Left lobe of liver (tissue), 2 donors: ENCODE results near the gene HSD17B12. TPM values are rescaled to one million over a fixed set of nuclear protein-coding genes. Genes with fewer than 3 reads are reported as not detected.
A peak's percentile ranks its signal among the peaks of the same experiment; 100 is the strongest.

Experiments
- ATAC-seq: fragments of 200-7000 bp; cut with Tn5 transposase; one replicate; pipeline ENCODE4 v1.9.1; 2020; ENCODE audit warnings: mild to moderate bottlenecking, moderate library complexity
- DNase-seq: peaks from one replicate; pipeline ENCODE4 v3.0.0-alpha.2; 2020; ENCODE audit warnings: low spot score
- total RNA-seq: library from RNA; stranded (reverse); gene quantifications from one replicate; pipeline ENCODE4 v1.2.1, GENCODE V29; 2021
- donor health status: DM: no; HTN: no; CAD: no; lungs with moderate emphysema.
- donor health status: DM: no; HTN: yes; CAD: no.

The HSD17B12 gene
- total RNA-seq, 1 donor from 2014 or later: 102 TPM

DNA sequence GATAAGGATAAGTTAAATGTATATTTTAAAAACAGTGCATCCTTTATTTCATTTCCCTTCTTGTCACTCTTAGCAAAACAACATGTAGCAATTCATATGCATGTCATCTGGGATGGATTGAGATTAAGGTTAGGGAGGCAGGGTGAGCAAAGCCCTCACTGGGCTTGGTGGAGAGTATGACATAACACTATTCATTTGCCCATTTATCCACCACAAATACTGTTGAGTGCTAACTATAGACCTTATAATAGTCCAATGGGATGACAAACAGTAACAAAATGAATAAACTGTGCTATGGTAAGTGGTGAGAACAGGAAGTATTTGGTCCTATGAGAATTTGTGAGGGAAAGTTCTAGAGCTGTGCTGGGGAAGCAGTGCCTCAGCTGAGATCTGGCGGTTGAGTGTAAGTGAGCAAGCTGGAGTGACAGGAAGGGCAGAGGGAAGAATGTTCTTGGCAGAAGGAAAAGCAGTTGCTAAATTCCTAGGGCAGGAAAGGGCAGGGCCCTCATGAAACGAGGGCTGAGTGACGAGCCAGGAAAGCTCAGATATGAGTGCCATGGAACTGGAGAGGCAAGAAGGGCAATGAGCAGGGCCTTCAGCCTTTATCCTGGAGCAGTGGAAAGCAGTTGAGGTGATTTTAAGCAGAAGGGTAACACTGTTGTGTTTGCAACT is 6.7 kb downstream of the HSD17B12 start:
- DNase-seq (peak; percentile 56), ATAC-seq (peak; percentile 97)

DNA sequence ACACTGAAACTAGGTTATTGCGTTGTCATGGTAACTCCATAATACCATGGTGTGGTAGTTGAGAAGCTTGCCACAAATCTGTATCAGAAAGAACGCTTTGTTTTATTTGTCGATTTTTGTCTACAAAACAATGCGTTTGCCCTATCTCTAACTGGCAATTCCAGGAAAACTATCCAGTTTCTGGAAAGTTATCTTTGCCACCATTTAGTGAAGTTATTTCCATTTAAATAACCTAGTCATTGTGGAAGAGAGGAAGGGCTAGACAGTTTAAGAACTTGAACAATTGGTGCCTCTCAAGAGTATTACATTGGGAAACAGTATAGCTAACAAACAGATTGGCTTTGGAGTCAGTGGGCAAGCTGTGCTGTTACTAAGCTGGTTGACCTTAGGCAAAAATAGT is 7.9 kb downstream of the HSD17B12 start:
- DNase-seq (no peak), ATAC-seq (no peak)

DNA sequence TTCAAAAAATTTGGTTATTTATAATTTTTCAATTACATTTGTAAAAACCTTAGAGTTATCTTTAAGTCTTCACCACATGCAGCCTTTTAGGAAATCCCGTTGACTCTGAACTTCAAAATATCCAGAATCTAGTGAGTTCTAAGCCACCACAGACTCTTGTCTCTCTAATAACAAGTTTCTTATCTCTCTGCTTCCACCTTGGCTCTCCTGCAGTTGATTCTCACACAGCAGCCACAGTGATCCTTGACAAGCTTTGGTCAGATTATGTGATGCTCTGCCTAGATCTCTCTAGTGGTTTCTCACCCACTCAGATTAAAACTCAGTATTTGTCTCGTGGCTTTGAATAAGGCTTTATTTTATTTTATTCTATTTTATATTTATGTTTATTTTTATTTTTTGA is 8.6 kb downstream of the HSD17B12 start:
- no peak for ATAC-seq
- DNase-seq: no peak

DNA sequence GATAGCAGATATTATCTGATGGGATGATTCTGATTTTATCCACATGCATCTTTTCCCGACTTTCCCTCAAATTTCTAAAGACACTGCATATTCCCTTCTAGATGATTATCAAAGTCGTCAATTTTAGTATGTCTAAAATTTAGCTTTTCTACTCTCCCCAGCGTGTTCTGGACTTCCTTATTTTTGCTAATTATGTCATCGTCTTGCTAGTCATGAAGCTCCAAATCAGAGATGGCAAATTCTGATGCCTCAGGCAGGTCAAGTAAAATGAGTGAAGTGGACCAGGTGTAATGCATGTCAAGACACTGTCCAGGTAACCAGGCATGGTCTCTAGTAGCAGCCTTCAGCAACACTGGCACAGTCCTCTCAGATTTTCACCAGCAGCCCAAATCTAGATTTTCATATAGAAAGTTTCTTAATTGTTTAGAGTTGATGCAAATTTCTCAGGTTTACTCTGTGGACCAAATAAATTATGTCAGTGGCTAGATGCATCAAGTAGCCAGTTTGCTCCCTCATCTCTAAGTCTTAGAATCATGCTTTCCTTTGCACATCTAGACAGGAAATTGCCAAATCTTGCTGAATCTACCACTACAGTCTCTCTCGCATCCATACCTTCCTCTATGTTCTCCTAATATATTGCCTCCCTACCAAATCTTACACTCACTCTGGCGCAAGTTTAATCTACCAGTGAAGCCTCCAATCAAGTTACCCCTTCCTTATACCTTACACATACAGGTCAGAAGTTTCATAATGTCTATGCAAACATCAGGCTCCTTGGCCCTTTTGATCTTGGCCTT is 10.6 kb downstream of the HSD17B12 start:
- ATAC-seq: no peak

DNA sequence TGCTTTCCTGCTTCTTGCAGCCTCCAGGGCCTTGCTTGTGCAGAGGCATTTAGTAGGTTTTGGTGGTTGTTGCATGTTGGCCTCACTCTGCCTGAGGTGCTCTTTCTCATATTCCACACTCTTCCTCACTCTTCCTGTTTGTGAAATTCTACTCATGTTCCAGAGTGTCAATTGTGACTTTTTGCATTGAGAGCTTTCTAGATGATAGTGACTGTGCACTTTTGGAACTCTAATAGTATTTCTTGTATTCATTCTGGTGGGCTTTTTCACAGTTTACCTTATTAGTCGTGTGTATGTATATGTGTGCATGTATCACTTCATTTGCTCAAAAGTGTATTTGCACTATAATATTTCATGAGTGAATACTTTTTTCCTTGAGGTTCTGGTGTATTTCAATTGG is 11.3 kb downstream of the HSD17B12 start:
- DNase-seq (no peak), ATAC-seq (no peak)

More for the DNA sequence above, 10.6 kb downstream of the HSD17B12 start:
- no peak for DNase-seq

DNA sequence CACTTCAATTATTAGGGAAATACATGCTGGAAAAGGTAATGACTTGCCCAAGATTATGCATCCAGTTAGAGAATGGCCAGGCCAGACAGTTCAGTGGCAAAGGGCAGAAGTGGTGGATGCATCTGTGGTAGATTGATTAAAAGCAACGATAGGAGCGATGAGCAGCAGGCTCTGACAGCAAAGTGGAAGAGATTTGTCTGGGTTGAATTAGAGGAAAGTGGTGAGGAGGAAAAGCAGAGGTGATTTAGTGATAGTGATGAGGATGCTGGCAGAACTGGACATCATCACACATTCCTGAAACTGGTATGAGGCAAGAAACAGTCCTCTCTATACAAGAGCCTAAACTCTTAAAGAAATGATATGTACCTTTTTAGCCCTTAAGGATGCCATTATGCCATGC is 12.5 kb downstream of the HSD17B12 start:
- DNase-seq: no peak
- ATAC-seq: no peak

DNA sequence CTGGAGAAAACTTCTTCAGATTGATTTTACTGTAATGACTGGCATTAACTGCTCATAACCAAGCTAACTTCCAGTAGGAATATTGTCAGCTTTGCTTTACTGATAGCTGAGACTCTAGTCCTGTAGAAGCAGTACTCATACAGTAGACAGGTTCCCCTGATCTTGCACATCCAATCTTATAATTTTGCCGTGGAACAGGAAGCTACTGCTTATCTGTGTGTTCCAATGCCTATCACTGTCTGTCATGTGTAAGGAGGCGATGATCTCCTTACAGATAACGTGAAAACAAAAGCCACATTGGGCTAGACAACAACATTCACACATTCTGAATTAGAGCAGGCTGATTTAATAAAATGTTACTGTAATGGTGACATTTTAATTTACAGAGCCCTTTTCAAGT is 13.2 kb downstream of the HSD17B12 start:
- ATAC-seq (no peak), DNase-seq (no peak)

DNA sequence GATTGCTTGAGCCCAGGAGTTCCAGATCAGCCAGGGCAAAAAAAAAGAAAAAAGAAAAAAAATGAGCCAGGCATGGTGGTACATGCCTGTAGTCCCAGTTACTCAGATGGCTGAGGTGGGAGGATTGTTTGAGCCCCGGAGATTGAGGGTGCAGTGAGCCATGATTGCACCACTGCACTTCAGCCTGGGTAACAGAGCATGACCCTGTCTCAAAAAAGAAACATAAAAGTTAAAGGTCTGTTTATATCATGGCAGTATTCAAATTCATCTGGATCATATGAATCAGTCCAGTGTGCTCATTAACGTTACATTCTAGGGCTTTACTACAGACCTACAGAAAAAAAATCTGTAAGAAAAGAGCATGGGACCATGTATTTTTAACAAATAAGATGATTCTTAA is 13.9 kb downstream of the HSD17B12 start:
- DNase-seq (no peak), ATAC-seq (no peak)

DNA sequence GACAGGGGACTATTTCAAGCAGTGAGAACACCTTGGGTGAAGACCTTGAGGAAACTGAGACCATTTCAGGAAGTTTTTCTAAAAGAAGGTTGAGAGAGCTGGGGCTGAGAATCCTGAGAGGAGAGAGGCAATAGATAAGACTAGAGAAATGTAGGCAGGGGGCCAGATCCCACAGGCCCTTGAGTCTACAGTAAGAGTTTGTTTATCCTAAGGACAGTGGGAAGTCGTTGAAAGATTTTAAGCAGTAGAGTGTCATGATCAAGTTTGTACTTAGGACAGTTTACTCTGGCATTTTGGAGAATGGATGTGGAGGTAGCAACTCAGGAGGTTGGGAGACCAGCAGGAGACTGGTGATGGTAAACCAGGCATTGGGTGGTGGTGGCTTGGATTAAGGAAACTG is 17.1 kb downstream of the HSD17B12 start:
- ATAC-seq (no peak), DNase-seq (no peak)

DNA sequence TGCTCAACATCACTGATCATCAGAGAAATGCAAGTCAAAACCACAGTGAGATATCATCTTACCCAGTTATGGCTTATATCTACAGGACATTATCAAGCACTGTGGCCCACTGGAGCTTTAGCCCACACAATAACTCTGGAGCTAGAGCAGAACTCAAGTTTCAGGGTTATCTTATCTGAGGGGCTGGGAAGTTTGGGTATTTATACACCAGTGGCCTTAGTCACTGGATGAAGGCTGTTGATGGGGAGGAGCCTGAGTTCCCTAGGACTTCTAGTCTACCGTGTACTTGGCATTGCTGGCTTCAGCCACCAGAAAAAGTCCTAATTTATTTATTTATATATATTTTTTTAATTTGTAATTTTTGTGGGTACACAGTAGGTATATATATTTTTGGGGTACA is 19.3 kb downstream of the HSD17B12 start:
- DNase-seq: no peak
- ATAC-seq: no peak

DNA sequence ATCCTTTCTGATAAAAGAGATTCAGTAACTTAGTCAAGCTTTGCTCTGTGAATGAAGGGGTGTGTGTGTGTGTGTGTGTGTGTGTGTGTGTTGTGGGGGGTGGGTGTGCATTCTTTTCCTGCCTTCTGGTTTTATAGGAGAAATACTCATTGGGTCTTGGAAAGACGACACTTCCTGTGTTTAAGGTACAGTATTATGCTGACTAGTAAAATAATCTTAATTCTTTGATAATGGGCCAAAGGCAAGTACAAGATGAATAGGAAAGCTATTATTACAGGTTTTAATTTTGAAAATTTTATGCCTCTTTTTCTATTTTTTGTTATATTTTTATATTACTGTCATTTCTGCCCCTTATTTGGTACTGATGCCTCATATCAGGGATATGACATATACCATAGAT is 26.1 kb downstream of the HSD17B12 start:
- no peak for ATAC-seq
- DNase-seq: no peak

DNA sequence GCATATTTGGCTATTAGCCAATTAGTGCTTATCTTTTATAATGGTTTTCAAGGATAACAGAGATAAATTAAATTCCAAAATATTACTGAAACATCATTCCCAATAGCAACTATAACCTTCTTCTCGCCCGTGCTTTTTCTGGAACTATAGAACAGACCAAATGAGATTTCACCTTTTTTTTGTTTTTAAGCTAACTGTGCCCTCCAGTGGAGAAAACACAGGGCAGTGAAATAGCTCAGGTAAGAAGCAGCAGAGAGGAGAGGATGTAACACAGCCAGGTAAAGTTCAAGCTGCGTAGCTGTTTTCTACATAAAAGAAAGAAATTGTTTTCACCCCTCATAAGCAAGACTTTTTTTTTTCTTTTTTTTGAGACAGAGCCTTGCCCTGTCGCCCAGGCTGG is 28.2 kb downstream of the HSD17B12 start:
- DNase-seq (no peak), ATAC-seq (peak; percentile 63)

DNA sequence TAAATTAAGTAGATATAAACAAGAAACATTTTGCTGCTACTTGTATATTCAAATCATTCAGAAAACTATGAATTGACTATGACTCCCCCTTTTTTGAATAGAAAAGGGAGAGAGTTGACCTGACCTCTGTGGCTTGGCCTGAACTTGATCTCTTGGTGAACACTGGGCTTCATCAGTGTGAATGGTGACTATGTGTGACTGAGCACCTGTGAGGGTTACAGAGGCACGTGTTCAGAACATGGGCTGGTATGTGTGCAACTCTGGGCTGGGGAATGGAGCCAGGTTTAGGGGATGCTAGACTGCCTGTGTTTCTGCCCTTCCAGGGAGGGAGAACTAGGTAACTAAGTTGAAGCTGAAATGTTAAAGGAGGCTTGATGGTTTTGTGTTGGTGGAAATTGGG is 29.2 kb downstream of the HSD17B12 start:
- no peak for ATAC-seq

DNA sequence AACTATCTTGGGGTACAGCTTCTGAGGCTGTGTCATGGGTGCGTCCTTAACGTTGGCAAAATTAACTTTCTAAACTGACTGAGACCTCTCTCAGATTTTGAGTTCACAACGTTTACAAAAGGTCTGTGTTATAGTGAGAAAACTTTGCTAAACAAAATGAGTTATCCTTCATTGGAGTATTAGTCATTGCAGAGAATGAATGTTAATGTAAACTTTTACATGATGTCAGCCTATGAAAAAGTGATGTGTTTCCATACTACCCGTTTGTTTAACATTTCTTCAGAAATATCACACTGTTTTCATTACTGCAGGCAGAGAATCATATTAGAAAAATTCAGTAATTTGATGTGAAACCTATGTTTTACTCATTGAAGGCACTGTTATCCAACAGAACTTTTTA is 32.1 kb downstream of the HSD17B12 start:
- ATAC-seq: no peak
- no peak for DNase-seq

More for the DNA sequence above, 29.2 kb downstream of the HSD17B12 start:
- DNase-seq: no peak

DNA sequence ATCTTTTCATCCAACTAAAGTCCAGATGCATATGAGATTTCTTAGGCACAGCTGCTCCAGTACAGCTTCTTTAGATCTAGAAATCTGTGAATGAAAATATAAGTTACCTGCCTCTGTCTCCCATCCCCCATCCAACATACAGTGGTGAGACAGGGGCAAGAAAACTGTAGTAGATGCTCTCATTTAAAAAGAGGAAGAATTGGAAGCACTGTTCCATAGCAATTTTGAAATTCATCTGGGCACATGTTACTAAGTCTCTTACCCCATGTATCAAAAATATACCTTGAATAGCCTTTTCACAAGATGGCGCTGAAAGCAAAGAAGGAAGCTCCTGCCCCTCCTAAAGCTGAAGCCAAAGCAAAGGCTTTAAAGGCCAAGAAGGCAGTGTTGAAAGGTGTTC is 37.8 kb downstream of the HSD17B12 start:
- ATAC-seq (no peak), DNase-seq (no peak)

DNA sequence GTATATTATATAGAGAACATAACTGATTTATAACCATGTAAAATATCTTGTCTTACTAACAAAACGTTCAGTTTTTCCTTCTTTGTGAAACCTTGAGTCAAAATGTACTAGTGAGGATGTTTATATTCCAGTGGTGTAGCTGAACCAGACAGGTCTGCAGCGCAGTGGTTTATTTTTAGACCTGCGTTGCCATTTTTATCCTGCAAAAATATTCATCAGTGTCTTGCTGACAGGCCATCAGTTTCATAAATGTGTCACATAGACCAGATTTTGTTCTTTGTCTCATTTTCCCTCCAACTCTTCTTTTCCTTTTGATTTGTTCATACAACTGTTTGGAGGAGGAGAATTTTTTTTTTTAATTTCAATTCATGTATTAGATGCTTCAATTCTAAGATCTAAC is 43.1 kb downstream of the HSD17B12 start:
- DNase-seq: no peak
- ATAC-seq: no peak

DNA sequence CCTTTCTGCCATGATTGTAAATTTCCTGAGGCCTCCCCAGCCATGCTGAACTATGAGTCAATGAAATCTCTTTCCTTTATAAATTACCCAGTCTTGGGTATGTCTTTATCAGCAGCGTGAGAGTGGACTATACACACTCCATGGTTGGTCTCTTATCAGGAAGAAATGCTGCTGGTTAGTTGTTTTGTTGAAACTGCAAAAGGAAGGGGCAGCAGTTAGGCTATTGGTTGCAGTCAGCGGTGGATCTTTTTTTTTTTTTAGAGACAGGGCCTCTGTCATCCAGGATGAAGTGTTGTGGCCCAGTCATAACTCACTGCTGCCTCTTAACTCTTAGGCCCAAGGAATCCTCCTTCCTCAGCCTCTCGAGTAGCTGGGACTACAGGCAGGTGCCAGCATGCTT is 51.7 kb downstream of the HSD17B12 start:
- ATAC-seq (no peak), DNase-seq (no peak)

DNA sequence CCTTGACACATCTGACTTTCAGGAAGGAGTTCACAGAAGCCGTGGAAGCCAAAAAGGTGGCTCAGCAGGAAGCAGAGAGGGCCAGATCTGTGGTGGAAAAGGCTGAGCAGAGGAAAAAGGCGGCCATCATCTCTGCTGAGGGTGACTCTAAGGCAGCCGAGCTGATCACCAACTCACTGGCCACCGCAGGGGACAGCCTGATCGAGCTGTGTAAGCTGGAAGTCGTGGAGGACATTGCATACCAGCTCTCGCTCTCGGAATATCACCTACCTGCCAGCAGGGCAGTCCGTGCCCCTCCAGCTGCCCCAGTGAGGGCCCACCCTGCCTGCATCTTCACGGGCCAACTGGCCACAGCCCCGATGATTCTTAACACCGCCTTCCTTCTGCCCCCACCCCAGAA is 53.7 kb downstream of the HSD17B12 start:
- no peak for ATAC-seq
- DNase-seq: no peak

DNA sequence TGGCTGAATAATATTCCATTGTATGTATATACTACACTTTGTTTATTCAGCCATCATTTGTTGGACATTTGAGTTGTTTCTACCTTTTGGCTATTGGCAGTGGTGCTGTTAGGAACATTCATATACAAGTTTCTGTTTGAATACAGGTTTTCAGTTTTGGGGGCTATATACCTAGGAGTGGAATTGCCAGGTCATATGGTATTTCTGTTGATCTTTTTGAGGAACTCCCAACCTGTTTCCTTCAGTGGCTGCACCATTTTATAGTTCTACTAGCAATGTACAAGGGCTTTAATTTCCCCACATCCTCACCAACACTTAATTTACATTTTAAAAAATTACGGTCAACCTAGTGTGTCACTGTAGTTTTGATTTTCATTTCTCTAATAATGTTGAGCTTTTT is 54.6 kb downstream of the HSD17B12 start:
- ATAC-seq (no peak), DNase-seq (no peak)

DNA sequence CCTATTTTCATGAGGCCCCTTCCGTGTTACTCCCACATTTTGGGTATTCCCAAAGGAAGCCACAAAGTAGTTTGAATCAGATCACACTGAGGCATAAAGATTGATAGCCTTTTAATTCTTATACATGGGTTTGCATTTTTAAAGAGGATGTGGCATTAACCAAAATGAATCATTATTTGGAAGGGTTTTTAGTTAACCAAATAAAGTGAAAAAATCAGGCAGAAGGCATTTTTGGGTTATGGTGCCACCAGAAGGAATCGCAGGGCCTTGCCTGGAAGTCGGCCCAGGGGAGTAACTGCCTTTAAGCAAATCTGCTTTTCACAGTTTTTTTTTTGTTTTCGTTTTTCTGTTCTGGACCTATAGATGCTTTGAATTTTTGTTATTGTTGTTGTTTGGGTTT is 55.4 kb downstream of the HSD17B12 start:
- DNase-seq: no peak
- no peak for ATAC-seq

DNA sequence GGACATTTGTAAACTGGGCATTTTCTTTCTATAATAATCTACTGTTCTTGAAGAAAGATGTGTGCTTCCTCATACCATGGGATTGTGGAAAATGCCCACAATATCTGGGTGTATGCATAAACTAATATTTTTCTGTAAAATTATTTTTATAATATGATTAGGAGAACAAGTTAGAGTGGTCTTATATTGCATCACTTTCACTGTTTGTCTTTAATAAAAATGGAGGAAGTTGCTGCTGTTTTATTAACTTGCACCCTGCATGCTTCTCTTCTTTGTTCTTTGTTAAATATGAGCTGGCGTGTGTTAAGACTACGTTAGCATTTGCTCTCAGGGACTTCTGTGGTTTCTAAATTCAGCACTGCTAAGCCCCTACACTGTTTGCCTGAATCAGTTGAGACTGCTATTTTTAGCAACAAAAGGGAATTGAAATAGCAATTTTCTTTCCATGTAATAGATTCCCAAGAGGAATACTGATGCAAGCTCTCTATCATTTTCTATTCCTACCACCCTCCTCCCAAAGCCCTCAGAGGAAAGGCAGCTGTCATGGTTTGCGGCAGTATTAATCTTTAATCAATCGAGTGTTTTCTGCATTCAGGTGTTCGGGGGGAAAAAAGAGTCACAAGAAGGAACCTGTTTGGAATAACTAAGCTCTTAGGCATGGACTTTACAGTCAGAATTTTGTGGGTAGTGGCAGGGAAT is 56.1 kb downstream of the HSD17B12 start:
- no peak for DNase-seq
- ATAC-seq: no peak

DNA sequence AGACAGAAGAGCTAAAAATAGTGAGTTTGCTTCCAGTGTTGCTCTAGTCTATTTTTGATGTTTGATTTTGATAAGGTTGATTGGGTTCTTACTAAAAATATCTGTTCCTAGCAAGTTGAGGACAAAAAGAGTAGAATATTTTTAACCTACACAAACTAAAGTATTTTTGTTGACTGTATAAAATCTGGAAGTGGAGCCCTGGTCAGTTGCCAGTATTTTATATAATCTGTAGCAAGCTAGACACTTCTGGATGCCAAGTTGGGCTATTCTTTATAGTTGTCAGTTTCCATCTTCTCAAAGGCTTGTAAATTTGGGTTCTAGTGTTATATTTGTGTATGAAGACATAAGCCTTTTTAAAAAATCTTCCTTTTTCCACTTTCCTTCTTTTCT is 56.7 kb downstream of the HSD17B12 start:
- ATAC-seq (no peak), DNase-seq (no peak)
